HepG2 (cell line): Measurements from ENCODE around the gene RGS19. TPM values are rescaled to one million over a fixed set of nuclear protein-coding genes. Genes with fewer than 3 reads are reported as not detected.
A peak's percentile ranks its signal among the peaks of the same experiment; 100 is the strongest.

Source experiments
- ASH2L ChIP-seq: fragments of 300-600, 200-600 bp; sonication (generic); IDR thresholded peaks from 2 replicates; pipeline ENCODE4 v1.7.0; 2017; ENCODE audit warnings: low read depth, mild to moderate bottlenecking, moderate library complexity, mixed read lengths, low read length; ENCODE audit not compliant: insufficient read length
- EEA1 ChIP-seq: sonication (generic); formaldehyde crosslinking; IDR thresholded peaks from 2 replicates; pipeline ENCODE4 v1.5.1; 2020; ENCODE audit warnings: mild to moderate bottlenecking, missing genetic modification reagents, borderline replicate concordance
- ETV6 ChIP-seq: sonication (generic); formaldehyde crosslinking; conservative IDR thresholded peaks from 2 replicates; pipeline ENCODE4 v1.4.0; 2020; ENCODE audit warnings: missing genetic modification reagents
- KLF13 ChIP-seq: sonication (generic); formaldehyde crosslinking; IDR thresholded peaks from 2 replicates; pipeline ENCODE4 v1.4.0; 2020; ENCODE audit warnings: mild to moderate bottlenecking, missing genetic modification reagents
- MTA1 ChIP-seq: sonication (generic); formaldehyde crosslinking; IDR thresholded peaks from 2 replicates; pipeline ENCODE4 v1.4.0; 2020; ENCODE audit warnings: missing genetic modification reagents, mild to moderate bottlenecking, borderline replicate concordance
- NFE2L1 ChIP-seq: sonication (generic); formaldehyde crosslinking; IDR thresholded peaks from 2 replicates; pipeline ENCODE4 v1.4.0; 2020; ENCODE audit warnings: missing genetic modification reagents, mild to moderate bottlenecking, borderline replicate concordance
- PHF20 ChIP-seq: sonication (generic); formaldehyde crosslinking; IDR thresholded peaks from 2 replicates; pipeline ENCODE4 v1.5.0; 2020; ENCODE audit warnings: mild to moderate bottlenecking, missing genetic modification reagents
- SIX4 ChIP-seq: sonication (generic); formaldehyde crosslinking; IDR thresholded peaks from 2 replicates; pipeline ENCODE4 v1.4.0; 2020; ENCODE audit warnings: missing genetic modification reagents
- TBX2 ChIP-seq: sonication (generic); formaldehyde crosslinking; IDR thresholded peaks from 2 replicates; pipeline ENCODE4 v1.5.0; 2020; ENCODE audit warnings: missing genetic modification reagents, mild to moderate bottlenecking, borderline replicate concordance
- TCF12 ChIP-seq, 2 experiments: fragments of 450-650 bp in 1 of 2; sonication (generic) in 1 of 2; formaldehyde crosslinking in 1 of 2; IDR thresholded peaks; 2 replicates each; pipeline versions ENCODE4 v1.6.1 to v1.8.0; 2017 to 2022; ENCODE audit warnings: antibody characterized with exemption in 1 of 2, mild to moderate bottlenecking in 1 of 2, missing genetic modification reagents in 1 of 2, moderate library complexity in 1 of 2
- YEATS2 ChIP-seq: sonication (generic); formaldehyde crosslinking; IDR thresholded peaks from 2 replicates; pipeline ENCODE4 v1.4.0; 2020; ENCODE audit warnings: missing genetic modification reagents, borderline replicate concordance
- ZBTB20 ChIP-seq: sonication (generic); formaldehyde crosslinking; IDR thresholded peaks from 2 replicates; pipeline ENCODE4 v1.8.1; 2023; ENCODE audit warnings: missing genetic modification reagents, low read depth, mild to moderate bottlenecking, borderline replicate concordance
- ZNF281 ChIP-seq: sonication (generic); formaldehyde crosslinking; IDR thresholded peaks from 2 replicates; pipeline ENCODE4 v1.4.0; 2020; ENCODE audit warnings: missing genetic modification reagents, borderline replicate concordance
- ZNF775 ChIP-seq: sonication (generic); formaldehyde crosslinking; IDR thresholded peaks from 2 replicates; pipeline ENCODE4 v1.4.0; 2020; ENCODE audit warnings: missing genetic modification reagents, mild to moderate bottlenecking, moderate library complexity, borderline replicate concordance
- ZNF784 ChIP-seq: sonication (generic); formaldehyde crosslinking; IDR thresholded peaks from 2 replicates; pipeline ENCODE4 v1.5.1; 2020; ENCODE audit warnings: missing genetic modification reagents, mild to moderate bottlenecking, borderline replicate concordance
- polyA plus RNA-seq, 8 experiments: library from polyadenylated mRNA; depleted of rRNA in 3 of 8; stranded (reverse) in 7 of 8; unstranded in 1 of 8; fragments of >200 nt; fragmentation: Illumina TruSeq in 4 of 8; extraction: Trizol in 4 of 8; gene quantifications; 2 replicates each; pipeline versions ENCODE4 v1.2.1 to v1.2.3, GENCODE V29; 2011 to 2016; ENCODE audit warnings: low read depth in 4 of 8, missing spikeins in 1 of 8, mixed read lengths in 1 of 8; ENCODE audit not compliant: insufficient read depth in 1 of 8
- total RNA-seq, 5 experiments: library from RNA; depleted of rRNA; stranded (reverse); fragments of >200 nt; fragmentation: Illumina TruSeq; extraction: Trizol; gene quantifications; 2 replicates each; pipeline ENCODE4 v1.2.3, GENCODE V29; 2016; ENCODE audit warnings: low read depth in 1 of 5
- TF ChIP-seq, protein P1 (sequence below): sonication (generic); formaldehyde crosslinking; conservative IDR thresholded peaks from 2 replicates; pipeline ENCODE4 v1.5.0; 2020; ENCODE audit warnings: missing genetic modification reagents
- TF ChIP-seq, protein P2 (sequence below): sonication (generic); formaldehyde crosslinking; IDR thresholded peaks from 2 replicates; pipeline ENCODE4 v1.4.0; 2020; ENCODE audit warnings: missing genetic modification reagents, borderline replicate concordance

Gene RGS19
- total and polyA plus RNA-seq, 2 of the 13 experiments (the other 11 are each of a cell fraction or from before 2014, with no cell fraction given): 10.7 to 11.9 TPM

DNA sequence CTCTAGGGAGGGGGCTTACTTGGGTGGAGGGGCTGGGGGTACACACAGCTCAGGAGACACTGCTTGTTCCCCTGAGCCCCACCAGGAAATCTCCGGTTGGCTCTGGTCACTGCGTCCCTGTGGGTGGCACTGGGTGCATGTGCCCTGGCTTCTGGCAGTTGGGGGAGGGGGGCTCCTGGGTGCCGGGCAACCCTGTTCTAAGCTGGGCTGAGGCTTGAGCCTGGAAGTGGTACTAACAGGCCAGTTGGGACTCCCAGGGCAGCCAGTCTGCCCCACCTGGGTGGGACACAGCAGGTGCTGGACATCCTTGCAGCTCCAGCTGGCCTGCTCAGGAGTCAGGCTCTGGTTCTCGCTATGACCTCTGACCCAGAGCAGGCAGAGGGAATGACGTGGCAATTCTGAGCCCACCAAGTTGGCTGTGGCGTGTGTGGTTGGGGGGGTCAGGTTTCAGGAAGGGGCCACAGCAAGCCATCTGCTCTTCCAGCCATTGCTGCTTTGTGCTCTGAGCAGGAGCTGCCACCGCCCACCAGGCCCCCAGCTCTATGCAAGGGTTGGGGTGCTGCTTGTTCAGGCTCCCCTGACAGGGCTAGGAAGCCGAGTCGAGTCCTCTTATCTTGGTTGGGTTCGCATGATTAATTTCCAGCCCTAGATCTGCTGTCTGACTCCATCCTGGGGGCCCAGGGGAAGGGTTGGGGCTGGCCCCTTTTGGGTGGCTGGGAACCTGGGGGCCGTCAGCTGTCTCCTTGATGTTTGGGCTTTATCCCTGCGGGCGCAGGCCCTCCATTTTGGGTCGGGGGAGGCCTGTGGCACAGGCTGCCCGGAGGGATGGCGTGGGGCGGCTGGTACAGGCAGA, 42.7 kb downstream of the RGS19 start (continued):
- TF ChIP-seq ZBTB20 (CRISPR knock-in tag): no peak
- TF ChIP-seq, protein P1, sequence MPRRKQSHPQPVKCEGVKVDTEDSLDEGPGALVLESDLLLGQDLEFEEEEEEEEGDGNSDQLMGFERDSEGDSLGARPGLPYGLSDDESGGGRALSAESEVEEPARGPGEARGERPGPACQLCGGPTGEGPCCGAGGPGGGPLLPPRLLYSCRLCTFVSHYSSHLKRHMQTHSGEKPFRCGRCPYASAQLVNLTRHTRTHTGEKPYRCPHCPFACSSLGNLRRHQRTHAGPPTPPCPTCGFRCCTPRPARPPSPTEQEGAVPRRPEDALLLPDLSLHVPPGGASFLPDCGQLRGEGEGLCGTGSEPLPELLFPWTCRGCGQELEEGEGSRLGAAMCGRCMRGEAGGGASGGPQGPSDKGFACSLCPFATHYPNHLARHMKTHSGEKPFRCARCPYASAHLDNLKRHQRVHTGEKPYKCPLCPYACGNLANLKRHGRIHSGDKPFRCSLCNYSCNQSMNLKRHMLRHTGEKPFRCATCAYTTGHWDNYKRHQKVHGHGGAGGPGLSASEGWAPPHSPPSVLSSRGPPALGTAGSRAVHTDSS: no peak
- peak; percentile 48; the same call in 1 of the 2 replicates for TF ChIP-seq MTA1 (CRISPR knock-in tag)
- TF ChIP-seq YEATS2 (CRISPR knock-in tag): no peak
- no peak for TF ChIP-seq EEA1 (CRISPR knock-in tag)
- no peak; the same call in 1 of the 2 replicates for TF ChIP-seq ETV6 (CRISPR knock-in tag)
- TF ChIP-seq ZNF281 (CRISPR knock-in tag): peak; percentile 48
- no peak for TF ChIP-seq ASH2L
- TF ChIP-seq ZNF775 (CRISPR knock-in tag): 0 out of 2 replicates have a peak, but pooled peaks have one; percentile 9
- TF ChIP-seq ZNF784 (CRISPR knock-in tag): peak; percentile 68
- peak; percentile 37; the same call in 1 of the 2 replicates for TF ChIP-seq PHF20
- no peak; the same call in 1 of the 2 replicates for TF ChIP-seq TBX2 (CRISPR knock-in tag)
- TF ChIP-seq SIX4 (CRISPR knock-in tag): peak; percentile 94
- TF ChIP-seq NFE2L1 (CRISPR knock-in tag): no peak
- TF ChIP-seq, protein P2, sequence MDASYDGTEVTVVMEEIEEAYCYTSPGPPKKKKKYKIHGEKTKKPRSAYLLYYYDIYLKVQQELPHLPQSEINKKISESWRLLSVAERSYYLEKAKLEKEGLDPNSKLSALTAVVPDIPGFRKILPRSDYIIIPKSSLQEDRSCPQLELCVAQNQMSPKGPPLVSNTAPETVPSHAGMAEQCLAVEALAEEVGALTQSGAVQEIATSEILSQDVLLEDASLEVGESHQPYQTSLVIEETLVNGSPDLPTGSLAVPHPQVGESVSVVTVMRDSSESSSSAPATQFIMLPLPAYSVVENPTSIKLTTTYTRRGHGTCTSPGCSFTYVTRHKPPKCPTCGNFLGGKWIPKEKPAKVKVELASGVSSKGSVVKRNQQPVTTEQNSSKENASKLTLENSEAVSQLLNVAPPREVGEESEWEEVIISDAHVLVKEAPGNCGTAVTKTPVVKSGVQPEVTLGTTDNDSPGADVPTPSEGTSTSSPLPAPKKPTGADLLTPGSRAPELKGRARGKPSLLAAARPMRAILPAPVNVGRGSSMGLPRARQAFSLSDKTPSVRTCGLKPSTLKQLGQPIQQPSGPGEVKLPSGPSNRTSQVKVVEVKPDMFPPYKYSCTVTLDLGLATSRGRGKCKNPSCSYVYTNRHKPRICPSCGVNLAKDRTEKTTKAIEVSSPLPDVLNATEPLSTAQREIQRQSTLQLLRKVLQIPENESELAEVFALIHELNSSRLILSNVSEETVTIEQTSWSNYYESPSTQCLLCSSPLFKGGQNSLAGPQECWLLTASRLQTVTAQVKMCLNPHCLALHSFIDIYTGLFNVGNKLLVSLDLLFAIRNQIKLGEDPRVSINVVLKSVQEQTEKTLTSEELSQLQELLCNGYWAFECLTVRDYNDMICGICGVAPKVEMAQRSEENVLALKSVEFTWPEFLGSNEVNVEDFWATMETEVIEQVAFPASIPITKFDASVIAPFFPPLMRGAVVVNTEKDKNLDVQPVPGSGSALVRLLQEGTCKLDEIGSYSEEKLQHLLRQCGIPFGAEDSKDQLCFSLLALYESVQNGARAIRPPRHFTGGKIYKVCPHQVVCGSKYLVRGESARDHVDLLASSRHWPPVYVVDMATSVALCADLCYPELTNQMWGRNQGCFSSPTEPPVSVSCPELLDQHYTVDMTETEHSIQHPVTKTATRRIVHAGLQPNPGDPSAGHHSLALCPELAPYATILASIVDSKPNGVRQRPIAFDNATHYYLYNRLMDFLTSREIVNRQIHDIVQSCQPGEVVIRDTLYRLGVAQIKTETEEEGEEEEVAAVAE: no peak
- TF ChIP-seq TCF12 (IDR thresholded peaks at IDR 0.05): no peak
- peak; percentile 75; the same call in 1 of the 2 replicates for TF ChIP-seq TCF12 (CRISPR knock-in tag; IDR thresholded peaks at IDR 0.05)
- TF ChIP-seq KLF13 (CRISPR knock-in tag): no peak; the same call in 1 of the 2 replicates
